Stimulated activated CD4-positive, alpha-beta T cell treated with anti-CD3 and anti-CD28 coated beads, Interleukin-15, amount 100 ng/mL, for 1 hour (primary cell): ENCODE measurements around the gene C16orf96.

Experiments used
- DNase-seq, 2 donors: peaks; one replicate each; pipeline ENCODE4 v3.0.0-alpha.2; 2020; ENCODE audit warnings: low read depth in 1 of 2, low spot score in 1 of 2

Gene C16orf96

GRCh38 chr16:4525069-4525468 is 31.1 kb upstream of the C16orf96 start:
- DNase-seq: no peak

DNA sequence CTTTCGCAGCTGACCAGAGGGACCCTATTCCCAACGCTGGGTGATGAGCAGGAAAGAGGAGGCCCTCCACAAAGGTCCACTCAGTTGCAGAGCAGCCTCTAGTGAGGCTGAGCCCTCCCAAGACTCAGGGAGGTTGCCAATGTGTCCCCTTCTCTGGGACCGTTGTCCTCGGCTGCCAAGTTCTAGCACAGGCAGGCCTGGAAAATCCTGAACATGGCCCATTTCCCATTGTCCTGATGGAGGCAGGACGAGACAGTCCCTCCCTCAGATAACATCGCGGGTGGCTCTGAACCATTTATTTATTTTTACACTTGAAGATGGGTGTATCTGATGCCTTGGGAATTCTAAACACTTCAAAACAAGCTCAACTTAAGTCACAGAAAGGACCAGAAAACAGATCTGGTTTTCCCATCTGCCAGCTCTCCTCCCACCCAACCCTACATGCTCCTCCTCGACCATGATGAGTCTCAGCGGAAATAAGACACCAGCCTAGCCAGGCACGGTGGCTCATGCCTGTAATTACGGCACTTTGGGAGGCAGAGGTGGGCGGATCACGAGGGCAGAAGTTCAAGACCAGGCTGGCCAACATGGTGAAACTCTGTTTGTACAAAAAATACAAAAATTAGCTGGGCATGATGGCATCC is 30.4 kb upstream of the C16orf96 start:
- no peak for DNase-seq

DNA sequence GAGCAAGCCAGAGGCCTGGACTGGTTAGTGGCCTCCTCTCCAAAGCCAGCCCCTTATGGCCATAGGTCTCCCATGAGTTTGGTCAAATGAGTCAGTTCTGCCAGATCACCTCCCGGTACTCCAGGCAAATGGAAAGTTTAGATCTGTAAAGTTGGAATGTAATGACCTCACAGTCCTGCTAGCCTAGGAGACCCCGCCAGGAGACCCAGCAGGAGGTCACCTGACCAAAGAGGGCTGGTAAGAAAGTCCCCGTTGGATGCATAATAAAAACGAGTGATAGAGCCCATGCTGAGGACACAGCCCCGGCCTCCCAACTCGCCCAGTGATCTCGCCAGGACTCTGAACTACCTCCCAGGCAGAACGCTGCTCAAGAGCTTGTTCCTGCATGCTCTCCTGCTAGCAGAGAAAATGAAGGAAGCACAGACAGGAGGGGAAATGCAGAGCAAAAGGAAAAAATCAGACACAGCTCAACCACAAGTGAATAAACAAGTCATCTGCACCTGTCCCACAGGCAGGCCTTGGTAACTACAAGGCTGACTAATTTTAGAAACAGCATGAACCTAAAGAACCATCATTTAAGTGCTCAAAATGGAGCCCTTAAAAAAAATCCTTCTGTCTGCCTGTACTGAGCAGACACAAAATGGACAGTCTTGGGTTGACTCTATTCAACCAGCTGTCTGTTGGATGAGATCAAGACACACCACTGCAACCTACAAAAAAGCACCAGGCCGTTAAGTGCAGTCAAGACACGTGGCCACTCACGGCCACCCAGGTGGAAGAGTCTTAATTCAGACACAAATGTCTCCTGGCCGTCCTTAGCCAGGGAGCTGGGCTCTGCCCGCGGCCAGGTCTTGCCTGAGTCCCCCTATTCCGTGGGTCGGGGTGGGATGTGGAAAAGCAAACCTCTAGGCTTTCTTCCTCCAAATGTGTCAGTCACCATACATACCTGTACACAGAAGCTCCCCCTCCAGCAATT is 26.8 kb upstream of the C16orf96 start:
- no peak for DNase-seq

DNA sequence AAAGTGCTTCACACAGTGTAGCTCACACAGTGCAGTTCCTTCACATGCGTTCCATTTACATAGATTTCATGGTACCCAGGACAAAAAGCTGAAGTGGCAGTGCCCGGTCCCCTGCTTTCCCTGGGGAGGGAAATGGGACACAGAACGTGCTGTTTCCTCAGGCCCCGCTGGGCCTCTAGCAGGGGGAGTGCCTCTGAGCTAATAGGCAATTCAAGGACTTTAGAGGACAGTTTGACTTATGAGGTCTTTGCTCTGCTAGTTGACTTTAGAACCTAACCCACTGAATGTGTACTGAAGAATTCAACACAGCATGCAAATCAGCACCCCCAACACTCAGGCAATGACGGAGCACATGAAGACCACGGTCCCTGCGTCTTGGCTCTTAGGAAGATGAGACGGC is 24.3 kb upstream of the C16orf96 start:
- DNase-seq: no peak

GRCh38 chr16:4532238-4532637 is 23.9 kb upstream of the C16orf96 start:
- DNase-seq: no peak

DNA sequence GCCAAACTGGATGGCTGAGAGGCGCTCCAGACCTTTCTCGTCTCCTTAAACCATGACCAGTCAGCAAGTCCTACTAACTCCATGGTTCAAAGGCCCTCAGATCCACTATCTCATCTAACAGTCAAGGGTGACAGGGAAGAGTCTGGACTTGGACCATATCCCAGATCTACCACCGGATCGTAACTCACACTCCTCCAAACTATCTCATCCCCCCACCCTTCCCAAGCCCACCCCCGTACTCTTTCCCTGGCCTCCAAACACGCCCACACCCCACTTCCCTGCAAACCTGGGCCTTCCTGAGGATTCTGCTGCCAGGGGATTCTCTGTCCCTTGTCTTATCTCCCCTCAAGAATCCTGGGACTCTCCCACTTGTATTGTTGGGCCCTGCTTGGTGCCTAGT is 22.6 kb upstream of the C16orf96 start:
- no peak for DNase-seq

DNA sequence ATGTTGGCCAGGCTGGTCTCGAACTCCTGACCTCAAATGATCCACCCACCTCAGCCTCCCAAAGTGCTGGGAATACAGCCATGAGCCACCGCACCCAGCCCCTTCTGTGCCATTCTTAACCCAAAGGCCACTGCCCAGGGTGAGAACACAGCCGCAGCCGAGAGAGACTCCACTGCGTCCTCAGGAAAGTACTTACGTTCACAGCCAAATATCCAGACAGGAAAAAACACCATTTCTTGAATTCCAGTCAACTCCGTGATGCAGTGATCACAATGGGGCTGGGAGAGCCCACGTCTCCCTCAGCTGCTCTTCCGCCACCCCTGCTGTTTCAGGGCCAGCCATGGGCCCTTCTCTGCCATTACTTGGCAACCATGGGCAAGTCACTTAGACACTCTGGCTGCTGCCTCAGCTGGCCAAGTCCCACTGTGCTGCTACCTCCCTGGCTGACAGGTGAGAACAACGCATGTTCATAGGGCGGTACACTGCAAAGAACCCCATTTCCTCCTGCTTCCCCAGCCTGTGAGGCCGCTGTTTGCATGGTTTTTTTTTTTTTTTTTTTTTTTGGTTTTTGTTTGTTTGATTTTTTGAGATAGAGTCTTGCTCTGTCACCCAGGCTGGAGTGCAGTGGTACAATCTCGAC is 21.9 kb upstream of the C16orf96 start:
- DNase-seq: no peak

- DNase-seq: no peak
Observed at GRCh38 chr16:4535627-4536108, 20.5 kb upstream of the C16orf96 start.

DNA sequence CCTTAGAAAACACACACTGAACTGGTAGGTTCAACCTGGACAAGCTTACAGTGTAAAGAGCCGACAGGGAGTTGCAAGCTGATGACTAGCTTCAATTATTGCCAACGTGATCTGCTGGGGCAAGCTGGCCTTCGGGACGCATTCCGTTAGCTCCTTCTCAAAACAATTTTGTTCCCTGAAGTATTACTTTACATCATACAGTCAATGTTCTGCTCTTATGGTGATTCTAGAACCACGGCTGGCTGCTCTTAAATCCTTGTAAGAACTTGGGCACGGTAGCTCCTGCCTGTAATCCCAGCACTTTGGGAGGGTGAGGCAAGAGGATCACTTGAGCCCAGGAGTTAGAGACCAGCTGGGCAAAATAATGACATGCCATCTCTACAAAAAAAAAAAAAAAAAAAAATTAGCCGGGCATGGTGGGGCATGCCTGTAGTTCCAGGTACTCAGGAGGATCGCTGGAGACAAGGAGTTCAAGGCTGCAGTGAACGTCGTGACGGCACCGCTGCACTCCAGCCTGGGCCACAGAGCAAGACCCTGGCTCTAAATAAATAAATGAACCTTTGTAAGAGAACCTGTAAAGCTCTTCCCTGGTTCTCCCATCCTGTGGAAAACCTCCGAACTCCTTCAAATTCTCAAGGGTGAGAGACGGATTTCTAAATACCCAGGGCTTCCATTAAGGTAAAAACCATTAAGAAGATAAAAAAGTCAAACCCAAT is 19.6 kb upstream of the C16orf96 start:
- no peak for DNase-seq

DNA sequence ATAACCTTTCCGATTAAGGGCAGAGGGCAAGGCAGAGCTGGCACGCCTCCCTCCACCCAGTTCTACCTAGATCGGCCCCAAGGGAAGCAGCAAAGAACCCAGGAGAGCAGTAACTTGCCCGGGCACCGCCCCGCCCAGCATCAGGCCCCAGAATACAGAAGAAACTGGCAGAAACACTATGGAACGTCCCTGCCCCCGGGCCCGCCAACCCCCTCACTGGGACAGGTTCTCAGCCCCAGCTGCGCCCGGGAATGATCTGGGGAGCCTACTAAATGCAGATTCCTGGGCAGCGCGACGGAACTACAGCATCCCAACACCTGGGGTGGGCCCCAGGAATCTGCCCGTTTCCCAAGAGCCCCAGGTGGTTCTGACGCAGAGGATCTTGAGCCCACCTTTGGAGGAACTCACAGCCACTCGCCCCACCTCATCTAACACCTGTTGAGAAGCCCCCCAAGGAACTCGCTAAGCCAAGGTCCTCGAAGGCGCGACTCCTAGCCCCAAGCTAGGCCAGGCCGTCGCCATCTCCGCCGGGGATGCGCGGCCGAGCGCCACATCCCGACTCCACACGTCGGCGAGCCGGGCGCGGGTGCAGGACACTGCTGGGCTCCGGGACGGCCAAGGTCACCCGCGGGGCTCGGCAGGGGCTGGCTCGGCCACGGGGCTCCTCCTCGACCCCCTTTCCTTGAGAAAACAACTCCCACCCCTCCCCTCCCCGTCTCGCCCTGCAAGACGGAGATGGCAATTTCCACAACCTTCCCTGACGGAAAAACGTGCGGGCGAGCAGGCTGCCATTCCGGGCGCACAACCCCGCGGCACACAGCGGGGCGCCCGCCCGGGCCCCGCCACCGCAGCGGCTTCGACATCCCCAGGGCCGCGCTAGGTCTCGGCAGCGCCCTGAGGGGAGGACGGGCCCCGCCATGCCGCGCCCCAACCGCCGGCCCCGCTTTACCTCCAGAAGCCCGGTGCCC is 18.5 kb upstream of the C16orf96 start:
- DNase-seq: peak in 1 of 2 donors; percentile 9

DNA sequence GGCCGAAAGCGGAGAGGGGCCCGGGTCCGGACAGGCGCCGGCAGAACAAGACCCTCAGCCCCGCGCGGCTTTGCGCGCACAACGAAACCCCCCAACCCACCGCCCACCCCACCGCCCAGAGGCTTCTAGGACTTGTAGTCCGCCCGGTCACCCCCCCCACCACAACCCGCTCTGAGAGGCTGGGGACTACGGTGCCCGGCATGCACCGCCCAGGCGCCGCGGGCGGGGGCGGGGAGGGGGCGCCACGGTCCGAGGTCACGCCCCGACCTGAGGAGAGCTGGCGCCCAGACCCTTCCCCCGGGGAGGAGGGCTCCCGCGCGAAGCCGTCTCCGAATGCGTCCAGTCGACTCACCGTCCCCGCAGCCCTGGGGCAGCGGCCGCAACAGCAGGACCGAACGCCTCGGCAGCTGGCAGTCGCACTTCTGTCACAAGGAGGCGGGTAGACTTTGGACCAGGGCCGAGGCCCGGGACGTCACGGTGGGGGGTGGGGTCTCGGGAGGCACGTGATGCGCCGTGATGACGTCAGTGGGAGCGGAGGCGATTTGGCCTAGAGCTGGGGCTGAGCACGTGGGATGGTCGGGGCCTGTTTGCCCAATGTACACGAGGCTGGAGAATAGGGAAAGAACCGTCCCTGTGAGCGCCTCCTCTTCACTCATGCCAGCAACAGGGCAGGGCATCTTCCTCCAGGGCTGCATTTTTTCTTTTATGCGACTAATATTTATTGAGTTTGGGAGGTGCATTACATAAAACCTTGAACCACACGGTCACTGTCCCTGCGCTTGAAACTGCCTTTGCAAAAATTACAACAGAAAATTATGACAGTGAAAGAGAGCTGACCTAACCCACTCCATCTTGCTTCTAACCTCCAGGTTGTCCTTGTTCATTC is 17.5 kb upstream of the C16orf96 start, which contains the start of gene CDIP1:
CDIP1 (minus strand) TSS at position 424 of the 886 bp plus-strand sequence. CDS start 24,643 bp downstream, outside the sequence.
- DNase-seq: peak; percentile 88 to 96

GRCh38 chr16:4539716-4540284 is 16.3 kb upstream of the C16orf96 start:
- no peak for DNase-seq

DNA sequence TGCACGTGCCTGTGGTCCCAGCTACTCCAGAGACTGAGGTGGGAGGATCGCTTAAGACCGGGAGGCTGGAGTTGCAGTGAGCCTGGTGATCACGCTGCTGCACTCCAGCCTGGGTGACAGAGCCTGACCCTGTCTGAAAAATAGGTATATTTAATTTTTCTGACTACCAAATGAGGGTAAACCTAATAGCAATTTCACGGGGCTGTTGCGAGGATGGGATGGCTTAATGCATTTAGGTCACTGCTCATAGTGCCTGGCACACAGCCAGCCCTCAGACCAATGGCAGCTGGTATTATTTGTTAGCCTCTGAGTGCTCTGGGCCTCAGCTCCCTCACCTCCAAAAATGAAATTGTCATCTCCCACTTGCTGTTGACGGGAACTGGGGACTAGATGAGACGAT is 11.7 kb upstream of the C16orf96 start:
- DNase-seq: no peak

DNA sequence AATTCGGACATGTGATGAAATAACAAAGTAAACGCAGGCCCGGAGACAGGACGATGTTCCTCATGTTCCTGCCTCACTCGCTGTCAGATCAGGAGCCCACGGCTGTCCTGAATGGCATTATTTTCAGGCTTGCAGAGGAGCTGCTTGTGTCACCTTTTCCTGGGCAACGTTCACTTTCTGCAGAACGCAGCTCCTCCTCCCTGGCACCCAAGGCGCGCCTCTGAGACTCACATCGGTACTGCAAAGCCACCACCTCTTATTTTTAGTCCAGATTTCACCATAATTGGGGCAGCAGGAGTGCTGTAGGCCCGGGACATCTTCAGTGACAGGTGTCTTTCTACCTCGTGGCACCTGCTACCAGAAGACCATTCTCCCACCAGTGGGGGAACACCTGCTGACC is 8.0 kb upstream of the C16orf96 start:
- DNase-seq: no peak

- DNase-seq: no peak
Observed at GRCh38 chr16:4550591-4550990, 5.5 kb upstream of the C16orf96 start.

DNA sequence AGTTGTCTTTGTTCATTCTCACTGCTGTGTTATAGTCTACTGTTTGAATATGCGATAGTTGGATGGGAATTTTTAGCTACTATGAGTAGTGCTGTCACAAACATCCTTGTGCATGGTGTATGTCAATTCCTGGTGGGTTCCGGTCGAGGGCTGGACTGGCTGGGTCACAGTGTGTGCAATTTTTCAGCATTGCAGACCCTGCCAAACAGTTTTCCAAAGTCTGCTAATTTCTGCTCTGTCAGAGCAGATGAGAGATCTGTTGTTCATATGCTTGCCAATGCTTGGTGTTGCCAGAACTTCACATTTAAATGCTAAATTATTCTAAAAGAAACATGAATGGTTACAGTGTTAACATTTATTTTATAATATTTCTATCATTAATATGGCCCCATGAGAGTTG is 3.6 kb upstream of the C16orf96 start:
- DNase-seq: no peak

DNA sequence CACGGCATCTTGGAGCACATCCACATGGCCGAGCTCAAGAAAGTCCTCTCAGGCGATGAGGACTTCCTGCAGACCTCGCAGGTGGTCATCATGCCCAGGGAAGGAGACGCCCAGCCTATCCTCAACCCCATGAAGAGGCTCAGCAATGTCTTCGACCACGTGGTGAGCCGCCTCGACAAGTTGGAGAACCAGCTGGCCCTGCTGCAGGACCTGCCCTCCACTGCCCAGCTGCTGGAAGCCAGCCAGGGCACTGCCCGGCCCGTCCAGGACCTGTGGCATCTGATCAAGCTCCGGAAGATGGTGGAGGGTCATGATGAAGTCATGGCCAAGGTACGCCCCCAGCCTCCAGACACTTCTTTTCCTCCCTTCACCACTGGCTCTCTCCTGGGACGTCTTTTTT is 440 bp downstream of the C16orf96 start:
- no peak for DNase-seq

- no peak for DNase-seq
Observed at GRCh38 chr16:4557973-4558372, 1.8 kb downstream of the C16orf96 start.

GRCh38 chr16:4561596-4561995 is 5.5 kb downstream of the C16orf96 start:
- DNase-seq: no peak
